ENCODE results near the gene GIT1.

Gene GIT1

DNA sequence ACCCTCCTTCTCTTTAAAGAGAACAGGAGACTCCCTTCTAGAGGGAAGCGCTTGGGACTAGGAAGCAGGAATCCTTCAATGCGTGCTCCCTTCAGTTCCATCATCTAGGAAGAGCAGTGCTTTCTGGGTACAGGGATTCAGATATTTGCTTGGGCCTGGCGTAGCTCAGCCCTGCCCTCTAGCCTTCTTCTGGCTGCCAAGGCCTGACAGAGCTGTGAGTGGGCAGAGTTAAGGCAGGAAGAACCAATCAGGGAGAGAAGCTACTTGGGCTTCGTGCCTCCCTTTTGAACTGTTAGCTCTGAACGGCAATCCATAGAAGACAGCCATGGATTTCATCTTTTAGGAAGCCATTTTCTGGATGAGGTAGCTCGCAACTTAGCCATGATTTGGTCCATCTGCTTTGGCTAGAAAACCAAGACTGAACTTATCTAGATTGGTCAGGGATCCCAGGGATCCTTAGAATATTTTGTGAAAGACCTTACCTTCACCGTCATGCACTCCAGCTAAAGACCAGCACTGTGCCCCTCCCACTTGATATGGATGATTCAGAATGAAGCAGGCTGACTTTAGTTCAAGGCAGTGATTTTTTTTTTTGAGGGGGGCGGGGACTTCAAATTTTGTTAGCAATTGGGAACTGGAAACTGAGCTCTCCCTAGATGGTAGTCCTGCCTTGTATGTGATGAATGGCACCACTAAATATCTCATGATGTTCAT, 35.7 kb upstream of the GIT1 start:
- TF ChIP-seq CTCF (IDR thresholded peaks at IDR 0.05; ENCODE audit: low read depth, low read length) = no peak
- no peak overlapping the region for H3K4me3 ChIP-seq (ENCODE audit: low read depth, low read length)

GRCh38 chr17:29624586-29624985, 35.1 kb upstream of the GIT1 start:
- TF ChIP-seq CTCF (IDR thresholded peaks at IDR 0.05; ENCODE audit: low read depth, low read length) = no peak
- H3K4me3 ChIP-seq (ENCODE audit: low read depth, low read length) = no peak overlapping the region

DNA sequence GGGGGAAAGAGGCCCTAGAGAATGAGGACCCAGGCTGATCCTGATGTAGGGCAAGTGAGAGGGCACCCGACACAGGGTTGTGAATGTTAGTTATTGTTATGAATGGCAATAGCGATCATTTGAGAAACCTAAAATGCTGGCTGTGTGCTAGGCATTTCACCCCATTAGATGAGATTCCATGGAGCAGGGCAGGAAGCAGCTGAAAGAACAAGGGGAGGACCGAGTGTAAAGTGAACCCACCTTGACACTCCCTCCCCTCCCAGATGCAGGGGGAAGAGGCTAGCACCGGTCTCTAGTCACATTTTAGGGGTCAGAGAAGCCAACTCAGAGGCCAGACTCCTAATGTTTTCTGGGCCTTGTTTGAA, 33.8 kb upstream of the GIT1 start:
- no peak for TF ChIP-seq CTCF (IDR thresholded peaks at IDR 0.05; ENCODE audit: low read depth, low read length)
- peak overlapping the region; percentile 75 for H3K4me3 ChIP-seq (ENCODE audit: low read depth, low read length)

GRCh38 chr17:29622337-29623282, 33.2 kb upstream of the GIT1 start, which contains the start of gene CORO6:
Gene CORO6, minus strand, starts transcription at chr17:29622912. Its CDS starts 1,491 bp downstream, at chr17:29621421.
- H3K4me3 ChIP-seq (ENCODE audit: low read depth, low read length) = peak within 1 kb of the TSS; percentile 75
- no peak for TF ChIP-seq CTCF (IDR thresholded peaks at IDR 0.05; ENCODE audit: low read depth, low read length)

DNA sequence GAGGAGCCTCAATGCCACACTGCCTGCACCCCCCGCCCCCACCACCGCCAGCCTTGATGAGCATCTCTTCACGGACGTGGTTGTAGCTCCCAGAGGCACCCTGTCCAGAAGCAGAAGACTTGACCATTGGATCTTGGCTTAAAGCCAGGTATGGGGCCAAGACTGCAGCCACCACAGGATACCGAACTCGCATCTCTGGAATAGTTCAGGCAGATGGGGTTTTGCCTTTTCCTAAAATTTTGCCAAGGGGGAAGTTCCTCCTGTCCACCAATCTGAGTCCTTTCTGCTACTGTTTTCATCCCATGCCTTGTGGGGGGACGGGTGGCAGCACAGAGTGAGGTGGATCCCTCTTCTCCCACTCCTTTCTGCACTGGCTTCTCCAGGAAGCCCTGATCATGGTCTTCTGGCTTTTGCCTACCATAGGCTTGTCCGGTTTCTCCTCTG, 32.3 kb upstream of the GIT1 start:
- H3K4me3 ChIP-seq (ENCODE audit: low read depth, low read length) = peak overlapping the region; percentile 75
- no peak for TF ChIP-seq CTCF (IDR thresholded peaks at IDR 0.05; ENCODE audit: low read depth, low read length)

DNA sequence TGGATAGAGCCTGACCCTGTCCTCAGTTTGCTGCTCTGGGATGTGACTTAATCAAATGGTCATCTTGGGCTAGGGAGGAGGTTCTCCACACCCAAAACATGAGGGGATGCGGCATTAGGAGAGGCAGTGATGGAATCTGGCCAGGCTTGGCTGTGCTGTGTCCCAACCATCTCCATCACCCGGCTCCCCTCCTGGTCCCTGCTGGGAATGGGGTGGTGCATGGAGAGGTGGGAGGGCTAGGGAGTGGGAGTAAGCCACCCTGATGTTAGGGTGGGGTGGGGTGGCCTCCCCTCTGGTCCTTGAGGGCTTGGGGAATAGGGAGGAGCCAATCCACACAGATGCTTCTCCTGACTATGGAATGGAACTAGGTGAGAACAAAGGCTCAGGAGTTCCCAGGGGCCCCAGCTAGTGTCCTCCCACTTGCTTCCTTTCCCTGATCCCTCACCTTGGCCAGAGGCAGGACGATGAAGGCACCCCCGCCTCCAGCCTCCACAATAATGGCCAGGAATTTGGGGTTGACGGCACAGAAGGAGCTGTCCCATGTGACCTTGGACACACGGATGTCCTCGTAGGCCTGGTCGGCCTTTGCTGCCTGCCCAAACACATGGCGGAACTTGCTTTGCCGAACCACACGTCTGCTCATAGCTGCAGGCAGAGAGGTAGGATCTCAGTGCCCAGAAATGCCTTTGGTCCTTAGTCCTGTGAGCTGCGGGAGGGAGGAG, 31.5 kb upstream of the GIT1 start:
- no peak overlapping the region for H3K4me3 ChIP-seq (ENCODE audit: low read depth, low read length)
- TF ChIP-seq CTCF (IDR thresholded peaks at IDR 0.05; ENCODE audit: low read depth, low read length) = no peak

All from WI38 (cell line).